GM12878 (cell line): ENCODE results near the gene GRM5. TPM values are rescaled to one million over a fixed set of nuclear protein-coding genes. Genes with fewer than 3 reads are reported as not detected.

ENCODE experiments used
- ATAC-seq: fragments of 200-7000 bp; cut with Tn5 transposase; 3 replicates; pipeline ENCODE4 v1.9.1; 2020; ENCODE audit warnings: mild to moderate bottlenecking, moderate library complexity
- BruUV-seq: library from RNA; stranded (reverse); fragments of 400-500 nt; replicated peaks from 2 replicates; lab custom pipeline; 2021; lab: Mats Ljungman, UMichigan
- CTCF ChIA-PET: fragments of 300-600 bp; sonication (Branson Sonifier 250); formaldehyde crosslinking; extraction: SDS; loops from one replicate; lab custom pipeline; 2021; ENCODE audit warnings: inconsistent platforms; lab: Yijun Ruan, JAX
- POLR2A ChIA-PET: fragments of 350-600 bp; formaldehyde crosslinking; extraction: SDS; loops from one replicate; lab custom pipeline; 2021; ENCODE audit warnings: inconsistent platforms; lab: Charles Lee
- RAD21 ChIA-PET: fragments of 300-600 bp; sonication (Branson Sonifier 250); formaldehyde crosslinking; loops from one replicate; lab custom pipeline; 2023; ENCODE audit warnings: antibody characterized with exemption; ENCODE audit not compliant: unreplicated experiment; lab: Charles Lee
- SMC1A ChIA-PET: fragments of 300-600 bp; sonication (Branson Sonifier 250); formaldehyde crosslinking; loops from one replicate; lab custom pipeline; 2023; ENCODE audit not compliant: unreplicated experiment, uncharacterized antibody; lab: Charles Lee
- DNase-seq: peaks from one replicate; pipeline ENCODE4 v3.0.0-alpha.2; 2011; ENCODE audit warnings: low read depth, low spot score
- FAIRE-seq: peaks from 3 replicates; lab custom pipeline; 2011; peaks lifted over from hg19 to GRCh38; lab: Jason Lieb, UNC
- H2AFZ ChIP-seq: 2 replicates; pipeline ENCODE4 v1.6.0; 2011; ENCODE audit warnings: low read depth, low read length, control low read depth; ENCODE audit not compliant: control insufficient read depth
- H3K27ac ChIP-seq: 2 replicates; pipeline ENCODE4 v1.5.1; 2011; ENCODE audit warnings: control low read depth; ENCODE audit not compliant: control insufficient read depth, insufficient read depth
- H3K27me3 ChIP-seq, 2 experiments: replicated peaks in 1 of 2; 2 replicates each; pipeline versions ENCODE4 v1.6.0 to v1.6.1; 2011; ENCODE audit warnings: low read length in 1 of 2; ENCODE audit not compliant: control insufficient read depth in 2 of 2, insufficient read depth in 2 of 2
- H3K36me3 ChIP-seq, 2 experiments: 2 replicates each; pipeline ENCODE4 v1.5.1; 2011; ENCODE audit warnings: low read length in 1 of 2; ENCODE audit not compliant: control insufficient read depth in 2 of 2, insufficient read depth in 2 of 2
- H3K4me1 ChIP-seq: 2 replicates; pipeline ENCODE4 v1.6.1; 2011; ENCODE audit warnings: mild to moderate bottlenecking, low read length, moderate library complexity, mixed read lengths; ENCODE audit not compliant: control insufficient read depth, insufficient read depth
- H3K4me2 ChIP-seq: 2 replicates; pipeline ENCODE4 v1.6.0; 2011; ENCODE audit warnings: control low read depth; ENCODE audit not compliant: control insufficient read depth, insufficient read depth
- H3K4me3 ChIP-seq: fragments of 200-600 bp; sonication (generic); 2 replicates; pipeline ENCODE4 v1.5.1; 2016
- H3K79me2 ChIP-seq: 2 replicates; pipeline ENCODE4 v1.6.0; 2011; ENCODE audit warnings: low read length; ENCODE audit not compliant: control insufficient read depth, insufficient read depth
- H3K9ac ChIP-seq: 2 replicates; pipeline ENCODE4 v1.8.0; 2011; ENCODE audit warnings: low read length, control low read depth, mixed read lengths; ENCODE audit not compliant: control insufficient read depth, insufficient read depth
- H3K9me3 ChIP-seq: replicated peaks from 3 replicates; pipeline ENCODE4 v1.5.1; 2011; ENCODE audit warnings: mild to moderate bottlenecking, low read length; ENCODE audit not compliant: control insufficient read depth, insufficient read depth
- H4K20me1 ChIP-seq: 2 replicates; pipeline ENCODE4 v1.6.0; 2011; ENCODE audit not compliant: control insufficient read depth, insufficient read depth
- BMI1 ChIP-seq: fragments of 450-650 bp; IDR thresholded peaks from 2 replicates; pipeline ENCODE4 v1.6.1; 2016; ENCODE audit warnings: mild to moderate bottlenecking, moderate library complexity, borderline replicate concordance
- CHD4 ChIP-seq: fragments of 200-600 bp; sonication (generic); IDR thresholded peaks from 2 replicates; pipeline ENCODE4 v1.6.1; 2016; ENCODE audit warnings: mild to moderate bottlenecking
- CTCF ChIP-seq, 3 experiments: IDR thresholded peaks in 2 of 3; conservative IDR thresholded peaks in 1 of 3; 2 replicates each; pipeline ENCODE4 v1.5.1; 2011; ENCODE audit warnings: low read depth in 3 of 3, low read length in 3 of 3, mild to moderate bottlenecking in 3 of 3, control low read depth in 2 of 3, moderate library complexity in 2 of 3, inconsistent platforms in 1 of 3, mixed read lengths in 1 of 3; ENCODE audit not compliant: control insufficient read depth in 2 of 3, insufficient read depth in 1 of 3; ENCODE audit errors: extremely low read depth in 1 of 3
- E2F4 ChIP-seq: IDR thresholded peaks from 2 replicates; pipeline ENCODE4 v1.6.1; 2012; ENCODE audit warnings: low read depth, low read length, improper control_type of control experiment
- HSF1 ChIP-seq: fragments of 150-350 bp; IDR thresholded peaks from 2 replicates; pipeline ENCODE4 v1.6.1; 2014; ENCODE audit warnings: mild to moderate bottlenecking, low read depth, low read length
- IRF3 ChIP-seq: fragments of 450-650 bp; IDR thresholded peaks from 2 replicates; pipeline ENCODE4 v1.6.1; 2014; ENCODE audit warnings: mild to moderate bottlenecking
- NFIC ChIP-seq: IDR thresholded peaks from 2 replicates; pipeline ENCODE4 v1.6.1; 2012; ENCODE audit warnings: low read depth, mild to moderate bottlenecking, inconsistent platforms, low read length, moderate library complexity
- NRF1 ChIP-seq: conservative IDR thresholded peaks from 2 replicates; pipeline ENCODE4 v1.6.1; 2011; ENCODE audit warnings: mild to moderate bottlenecking, low read depth, low read length, improper control_type of control experiment
- RAD51 ChIP-seq: fragments of 450-650 bp; IDR thresholded peaks from 2 replicates; pipeline ENCODE4 v1.6.1; 2016; ENCODE audit warnings: moderate library complexity, mild to moderate bottlenecking, inconsistent platforms
- SMAD1 ChIP-seq: fragments of 450-650 bp; IDR thresholded peaks from 2 replicates; pipeline ENCODE4 v1.6.1; 2018; ENCODE audit warnings: mild to moderate bottlenecking, low read depth; ENCODE audit not compliant: partially characterized antibody
- SMAD5 ChIP-seq: IDR thresholded peaks from 2 replicates; pipeline ENCODE4 v1.6.1; 2016; ENCODE audit warnings: antibody characterized with exemption, low read depth
- YBX1 ChIP-seq: fragments of 450-650 bp; IDR thresholded peaks from 2 replicates; pipeline ENCODE4 v1.6.1; 2016; ENCODE audit warnings: antibody characterized with exemption
- ZBED1 ChIP-seq: IDR thresholded peaks from 2 replicates; pipeline ENCODE4 v1.6.1; 2016; ENCODE audit warnings: borderline replicate concordance
- ZBTB40 ChIP-seq: fragments of 450-650 bp; IDR thresholded peaks from 2 replicates; pipeline ENCODE4 v1.6.1; 2016; ENCODE audit warnings: mild to moderate bottlenecking, moderate library complexity, borderline replicate concordance
- WGBS: methylation state at CpG from one replicate; pipeline ENCODE4 v1.1.6; 2016; ENCODE audit warnings: low lambda C conversion rate; ENCODE audit not compliant: insufficient replicate concordance, insufficient coverage; ENCODE audit errors: missing lambda C conversion rate; 5-methylcytosine and 5-hydroxymethylcytosine counted together
- in situ Hi-C: fragments of 300-500 bp; cut with MboI; formaldehyde crosslinking; loops from 9 replicates; pipeline ENCODE4 v1.14.3; 2018; ENCODE audit warnings: mixed read lengths
- intact Hi-C: fragments of 100-400 bp; cut with micrococcal nuclease; formaldehyde crosslinking; loops from one replicate; pipeline ENCODE4 v1.14.2; 2022; ENCODE audit not compliant: unreplicated experiment
- polyA plus RNA-seq, 11 experiments: library from polyadenylated mRNA; depleted of rRNA in 4 of 11; unstranded in 6 of 11; stranded (reverse) in 5 of 11; fragments of >200 nt; fragmentation: Nextera tagmentation in 4 of 11; fragmentation: Illumina TruSeq in 1 of 11; extraction: Ambion mirVana in 4 of 11; extraction: Trizol in 1 of 11; gene quantifications; 1 replicate in 1 of 11; 2 replicates in 10 of 11; pipeline versions ENCODE4 v1.2.1 to v1.2.3, GENCODE V29; 2011 to 2016; ENCODE audit warnings: inconsistent platforms in 2 of 11, missing spikeins in 2 of 11, low read depth in 1 of 11
- total RNA-seq, 4 experiments: library from RNA; depleted of rRNA in 3 of 4; stranded (reverse); fragments of >200 nt in 3 of 4; fragmentation: Illumina TruSeq in 1 of 4; extraction: Trizol in 1 of 4; gene quantifications; 2 replicates each; pipeline versions ENCODE4 v1.2.1 to v1.2.3, GENCODE V29; 2013 to 2021

GRM5 gene
- total and polyA plus RNA-seq, 10 of the 15 experiments (the other 5 are each of a cell fraction or from before 2014, with no cell fraction given) = not detected

GRCh38 chr11:88689548-88690240 lies 376.1 kb downstream of the GRM5 start:
- H3K4me3 ChIP-seq = no peak overlapping the region
- RAD21 ChIA-PET = no interaction called here
- no peak for TF ChIP-seq E2F4
- no peak for TF ChIP-seq SMAD5
- no peak for TF ChIP-seq SMAD1
- no peak for TF ChIP-seq NFIC
- no peak for TF ChIP-seq IRF3
- no peak for TF ChIP-seq NRF1
- TF ChIP-seq CTCF (IDR thresholded peaks at IDR 0.05 in 2 of 3, conservative IDR thresholded peaks at IDR 0.05 in 1 of 3; ENCODE audit: control insufficient read depth in 2 of 3, extremely low read depth in 1 of 3, insufficient read depth in 1 of 3, low read depth in 3 of 3, low read length in 3 of 3) = no peak
- TF ChIP-seq RAD51 = no peak
- no peak for TF ChIP-seq ZBED1
- TF ChIP-seq ZBTB40 = no peak
- no peak for TF ChIP-seq CHD4
- TF ChIP-seq YBX1 = no peak
- no peak for TF ChIP-seq BMI1
- TF ChIP-seq HSF1 = no peak

More at GRCh38 chr11:88689548-88690240, 376.1 kb downstream of the GRM5 start:
- Histone ChIP-seq H3K27ac (no peak overlapping the region), H2AFZ (no peak overlapping the region), H3K36me3 (no peaks in the 10 kb centered on the region), H3K4me2 (no peak overlapping the region), H3K4me1 (no peaks in the 10 kb centered on the region), H3K9me3 (no peaks in the 10 kb centered on the region), H3K79me2 (no peaks in the 10 kb centered on the region), H3K9ac (no peak overlapping the region), H3K27me3 (no peaks in the 10 kb centered on the region; a peak in 1 of 4 replicates), H4K20me1 (no peaks in the 10 kb centered on the region)
- 22% methylated on average over 6 of the region's 6 CpGs for WGBS
- in situ Hi-C loops = no loop called here
- no peak for FAIRE-seq
- ChIA-PET POLR2A (no interaction called here), CTCF (no interaction called here), SMC1A (interaction anchor here (1.1 to 1.6 kb wide), 2 partner anchors 11 to 12 kb away, joined by 3 to 5 read pairs; no protein-coding TSS in a partner anchor)
- no peak for ATAC-seq
- DNase-seq = no peak
- no TSS peak for BruUV-seq
- intact Hi-C loops = no loop called here
